Uterus (tissue), 4 donors: ENCODE measurements around the gene PRKAG2. TPM values are rescaled to one million over a fixed set of nuclear protein-coding genes. Genes with fewer than 3 reads are reported as not detected.

Experiments
- DNase-seq, 2 donors: peaks; one replicate each; pipeline ENCODE4 v3.0.0-alpha.2; 2019 to 2020
- H3K27ac ChIP-seq, 2 donors: fragments of 200-600 bp; sonication (generic); 1 replicate in 1 of 2; 2 replicates in 1 of 2; pipeline ENCODE4 v1.5.1; 2016 to 2018
- H3K27me3 ChIP-seq, 2 donors: fragments of 200-600 bp; sonication (generic); one replicate each; pipeline ENCODE4 v1.5.1; 2018 to 2019; ENCODE audit warnings: control low read depth in 1 of 2
- H3K36me3 ChIP-seq, 2 donors: fragments of 200-600 bp; sonication (generic); one replicate each; pipeline ENCODE4 v1.5.1; 2019; ENCODE audit warnings: control low read depth in 1 of 2
- H3K4me1 ChIP-seq, 2 donors: fragments of 200-600 bp; sonication (generic); one replicate each; pipeline ENCODE4 v1.5.1; 2018 to 2019; ENCODE audit warnings: control low read depth in 1 of 2
- H3K4me3 ChIP-seq, 2 donors: fragments of 200-600 bp; sonication (generic); 1 replicate in 1 of 2; 2 replicates in 1 of 2; pipeline ENCODE4 v1.5.1; 2018 to 2019; ENCODE audit warnings: mild to moderate bottlenecking in 1 of 2
- H3K9me3 ChIP-seq, 2 donors: fragments of 200-600 bp; sonication (generic); one replicate each; pipeline ENCODE4 v1.5.1; 2019; ENCODE audit warnings: control low read depth in 1 of 2
- POLR2A ChIP-seq, 2 donors: fragments of 450-650 bp; IDR thresholded peaks; one replicate each; pipeline ENCODE4 v1.6.1; 2016; ENCODE audit warnings: antibody characterized with exemption in 2 of 2, mild to moderate bottlenecking in 1 of 2, moderate library complexity in 1 of 2
- intact Hi-C: fragments of 100-400 bp; cut with DNase I; formaldehyde crosslinking; loops from one replicate; pipeline ENCODE4 v1.15.1; 2023; ENCODE audit warnings: low total_unique reads
- total RNA-seq, 4 donors: library from RNA; depleted of rRNA in 3 of 4; stranded (reverse); fragments of >200 nt in 3 of 4; gene quantifications; one replicate each; pipeline versions ENCODE4 v1.1.0 to v1.2.4, GENCODE V29; 2014 to 2023
- TF ChIP-seq, protein P1 (sequence below), 4 experiments: fragments of 200-600 bp in 2 of 4; fragments of 450-650 bp in 2 of 4; sonication (generic) in 2 of 4; IDR thresholded peaks; one replicate each; pipeline ENCODE4 v1.5.1; 2016 to 2019; ENCODE audit warnings: antibody characterized with exemption in 4 of 4, mild to moderate bottlenecking in 2 of 4, moderate library complexity in 1 of 4
- donor health status: DM: yes; HTN: yes; CAD: no.

PRKAG2 gene
- total RNA-seq, 4 donors from 2014 or later: 15.1 to 66.2 (median 33.6) TPM

DNA sequence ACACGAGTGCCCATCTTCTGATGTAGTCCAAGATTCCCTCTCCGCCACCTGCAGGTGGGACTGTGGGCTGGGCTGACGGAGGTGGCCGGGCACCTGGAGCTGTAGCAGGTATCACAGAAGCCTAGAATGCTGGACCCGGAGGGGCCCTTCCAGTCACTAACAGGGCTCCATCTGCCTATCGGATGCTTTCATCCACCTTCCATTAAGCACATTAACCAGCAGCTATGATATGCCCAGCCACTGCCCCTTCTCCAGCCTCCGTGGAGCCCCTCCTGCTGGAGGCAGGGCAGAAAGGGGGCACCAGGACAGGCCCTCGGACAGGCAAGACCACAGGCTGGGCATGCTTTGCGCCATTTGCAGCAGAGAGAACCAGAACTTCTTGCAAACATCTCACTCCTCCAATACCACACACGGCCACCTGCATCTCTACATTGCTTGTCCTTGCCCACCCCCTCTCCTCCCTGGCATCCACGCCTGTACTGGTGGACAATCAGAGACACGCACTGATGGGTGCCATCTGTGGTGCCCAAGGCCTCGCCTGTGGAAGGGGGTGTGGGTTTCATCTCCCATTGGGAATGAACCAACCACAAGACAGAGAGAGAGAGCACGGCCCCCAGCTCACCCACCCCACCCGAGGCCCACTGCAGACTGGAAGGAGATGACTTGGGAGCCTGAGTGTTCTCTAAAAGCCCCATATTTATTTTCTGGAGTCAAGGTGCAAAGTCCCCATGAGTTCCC, 16.8 kb downstream of the PRKAG2 start:
- DNase-seq: no peak

DNA sequence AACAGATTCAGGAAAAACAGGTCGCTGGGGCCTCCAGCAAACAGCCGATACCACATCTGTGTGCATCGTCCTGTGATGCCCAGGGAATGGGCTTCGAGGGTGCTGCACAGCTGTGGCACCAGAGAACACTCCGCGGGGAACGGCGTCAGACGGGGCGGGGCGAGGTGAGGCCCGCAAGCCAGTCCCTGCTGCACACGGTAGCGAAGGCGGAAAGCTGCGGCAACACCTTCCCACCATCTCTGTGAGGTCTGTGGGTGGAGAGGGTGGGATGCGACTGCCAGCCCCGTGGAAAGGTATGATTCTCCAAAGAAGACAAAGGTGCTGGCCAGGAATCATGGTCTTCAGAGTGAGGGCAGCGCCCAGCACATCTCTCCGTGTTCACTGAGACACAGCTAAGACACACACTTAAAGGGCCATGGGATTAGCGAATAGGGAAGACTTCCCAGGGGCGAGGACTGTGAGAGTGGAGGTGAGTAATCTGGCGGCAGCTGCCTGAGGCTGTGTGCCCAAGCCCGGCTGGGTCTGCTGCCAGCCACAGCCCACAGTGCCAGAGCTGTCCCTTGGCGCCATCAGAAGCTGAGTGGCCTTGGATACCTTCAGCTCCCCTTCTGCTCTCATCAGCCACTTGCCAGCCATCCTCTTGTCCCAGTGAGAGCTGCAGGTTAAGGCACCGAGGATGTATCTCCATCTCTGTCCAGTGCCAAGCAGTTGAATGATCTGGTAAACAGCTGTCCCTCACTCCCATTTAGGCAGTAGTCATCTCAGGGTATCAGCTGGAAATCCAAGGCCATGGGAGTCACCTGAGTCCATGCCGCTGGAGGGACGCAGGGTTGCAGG, 17.6 kb downstream of the PRKAG2 start:
- TF ChIP-seq POLR2A (IDR thresholded peaks at IDR 0.05): no peak
- TF ChIP-seq, protein P1, sequence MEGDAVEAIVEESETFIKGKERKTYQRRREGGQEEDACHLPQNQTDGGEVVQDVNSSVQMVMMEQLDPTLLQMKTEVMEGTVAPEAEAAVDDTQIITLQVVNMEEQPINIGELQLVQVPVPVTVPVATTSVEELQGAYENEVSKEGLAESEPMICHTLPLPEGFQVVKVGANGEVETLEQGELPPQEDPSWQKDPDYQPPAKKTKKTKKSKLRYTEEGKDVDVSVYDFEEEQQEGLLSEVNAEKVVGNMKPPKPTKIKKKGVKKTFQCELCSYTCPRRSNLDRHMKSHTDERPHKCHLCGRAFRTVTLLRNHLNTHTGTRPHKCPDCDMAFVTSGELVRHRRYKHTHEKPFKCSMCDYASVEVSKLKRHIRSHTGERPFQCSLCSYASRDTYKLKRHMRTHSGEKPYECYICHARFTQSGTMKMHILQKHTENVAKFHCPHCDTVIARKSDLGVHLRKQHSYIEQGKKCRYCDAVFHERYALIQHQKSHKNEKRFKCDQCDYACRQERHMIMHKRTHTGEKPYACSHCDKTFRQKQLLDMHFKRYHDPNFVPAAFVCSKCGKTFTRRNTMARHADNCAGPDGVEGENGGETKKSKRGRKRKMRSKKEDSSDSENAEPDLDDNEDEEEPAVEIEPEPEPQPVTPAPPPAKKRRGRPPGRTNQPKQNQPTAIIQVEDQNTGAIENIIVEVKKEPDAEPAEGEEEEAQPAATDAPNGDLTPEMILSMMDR (IDR thresholded peaks at IDR 0.05): no peak
- Histone ChIP-seq H3K27ac (no peak overlapping the region), H3K9me3 (no peaks in the 10 kb centered on the region), H3K4me3 (no peak overlapping the region), H3K36me3 (no peaks in the 10 kb centered on the region), H3K27me3 (no peaks in the 10 kb centered on the region), H3K4me1 (no peaks in the 10 kb centered on the region)
- no peak for DNase-seq
- intact Hi-C loops: no loop called here

More for the DNA sequence above, 16.8 kb downstream of the PRKAG2 start:
- H3K27ac ChIP-seq: no peak overlapping the region
- no peak overlapping the region for H3K4me3 ChIP-seq
- no peaks in the 10 kb centered on the region for H3K4me1 ChIP-seq
- TF ChIP-seq, protein P1 (IDR thresholded peaks at IDR 0.05): no peak
- H3K27me3 ChIP-seq: no peaks in the 10 kb centered on the region
- intact Hi-C loops: no loop called here
- no peaks in the 10 kb centered on the region for H3K36me3 ChIP-seq
- H3K9me3 ChIP-seq: no peaks in the 10 kb centered on the region

DNA sequence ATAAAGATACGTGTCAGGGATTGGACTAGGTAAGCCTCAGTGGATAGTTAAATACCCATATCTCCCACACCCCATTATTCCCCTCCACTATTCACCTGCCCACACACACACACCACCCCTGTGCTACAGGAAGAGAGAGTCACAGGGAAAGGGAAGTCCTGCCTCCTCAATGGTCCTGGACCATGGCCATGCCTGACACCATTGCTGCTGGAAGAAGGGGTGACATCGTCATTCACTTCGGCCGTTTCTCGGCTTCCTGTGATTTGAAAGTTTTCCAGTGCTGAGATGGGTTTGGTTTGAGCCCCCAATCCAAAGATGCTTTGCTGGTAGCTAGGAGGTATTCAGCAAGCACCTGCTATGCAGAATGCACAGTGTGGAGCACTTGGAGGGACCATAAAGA, 18.5 kb downstream of the PRKAG2 start:
- TF ChIP-seq, protein P1 (IDR thresholded peaks at IDR 0.05): no peak
- TF ChIP-seq POLR2A (IDR thresholded peaks at IDR 0.05): no peak
- Histone ChIP-seq H3K4me3 (no peak overlapping the region), H3K27ac (no peak overlapping the region), H3K9me3 (no peaks in the 10 kb centered on the region), H3K36me3 (no peaks in the 10 kb centered on the region), H3K4me1 (no peaks in the 10 kb centered on the region), H3K27me3 (no peaks in the 10 kb centered on the region)
- DNase-seq: no peak
- intact Hi-C loops: no loop called here

DNA sequence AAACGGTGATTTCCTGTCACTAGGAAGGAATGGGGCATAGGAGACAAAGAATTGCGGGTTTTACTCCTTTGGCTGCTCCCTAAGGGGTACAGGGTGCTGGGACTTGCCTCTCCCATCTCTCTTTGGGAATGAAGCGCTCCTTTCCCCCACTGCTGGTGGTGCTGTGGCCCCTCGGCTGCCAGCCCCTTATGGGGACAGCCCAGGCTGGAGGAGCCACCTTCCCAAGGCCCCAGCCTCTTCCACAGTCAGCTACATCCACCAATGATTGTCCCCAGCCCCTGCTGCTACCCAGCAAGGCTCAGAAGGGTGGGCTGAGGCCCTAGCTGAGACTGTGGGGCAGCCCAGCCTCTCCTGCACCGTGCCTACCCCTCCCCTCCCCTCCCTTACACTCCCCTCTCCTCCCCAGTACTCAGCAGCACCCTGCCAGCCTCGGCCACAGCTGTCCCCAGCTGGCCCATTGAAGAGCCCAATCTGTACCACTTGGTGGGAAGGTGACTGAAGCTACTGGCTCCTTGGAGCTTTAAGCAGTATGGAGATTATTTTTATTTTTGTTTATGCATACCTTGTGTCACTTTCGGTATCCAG, 19.0 kb downstream of the PRKAG2 start:
- Histone ChIP-seq H3K4me1 (no peaks in the 10 kb centered on the region), H3K27ac (no peak overlapping the region), H3K9me3 (no peaks in the 10 kb centered on the region), H3K27me3 (no peaks in the 10 kb centered on the region), H3K4me3 (no peak overlapping the region), H3K36me3 (no peaks in the 10 kb centered on the region)
- no peak for DNase-seq
- intact Hi-C loops: no loop called here
- TF ChIP-seq, protein P1 (IDR thresholded peaks at IDR 0.05): no peak
- no peak for TF ChIP-seq POLR2A (IDR thresholded peaks at IDR 0.05)

DNA sequence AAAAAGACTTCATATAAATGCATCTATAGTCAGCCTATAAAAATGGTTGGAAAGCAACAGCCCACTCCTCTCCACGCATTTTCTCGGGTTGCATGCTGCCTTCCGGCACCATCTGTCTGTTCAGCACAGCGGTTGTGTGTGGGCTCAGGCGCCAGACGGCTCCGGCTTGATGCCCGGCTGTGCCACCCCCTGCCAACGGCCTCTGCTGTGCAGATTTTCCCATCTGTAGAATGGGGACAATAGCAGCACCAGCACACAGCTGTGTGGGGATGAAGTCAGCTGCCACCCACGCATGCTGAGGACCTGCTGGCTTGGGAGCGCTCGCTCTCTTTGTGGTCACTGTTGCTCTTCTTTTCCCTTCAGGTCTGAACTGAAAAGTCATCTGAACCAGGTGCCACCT, 19.5 kb downstream of the PRKAG2 start:
- DNase-seq: no peak
- intact Hi-C loops: no loop called here
- Histone ChIP-seq H3K36me3 (no peaks in the 10 kb centered on the region), H3K4me1 (no peaks in the 10 kb centered on the region), H3K9me3 (no peaks in the 10 kb centered on the region), H3K4me3 (no peak overlapping the region), H3K27me3 (no peaks in the 10 kb centered on the region), H3K27ac (no peak overlapping the region)
- no peak for TF ChIP-seq POLR2A (IDR thresholded peaks at IDR 0.05)
- TF ChIP-seq, protein P1 (IDR thresholded peaks at IDR 0.05): no peak
